ENCODE measurements around the gene WDR81.

Gene WDR81

DNA sequence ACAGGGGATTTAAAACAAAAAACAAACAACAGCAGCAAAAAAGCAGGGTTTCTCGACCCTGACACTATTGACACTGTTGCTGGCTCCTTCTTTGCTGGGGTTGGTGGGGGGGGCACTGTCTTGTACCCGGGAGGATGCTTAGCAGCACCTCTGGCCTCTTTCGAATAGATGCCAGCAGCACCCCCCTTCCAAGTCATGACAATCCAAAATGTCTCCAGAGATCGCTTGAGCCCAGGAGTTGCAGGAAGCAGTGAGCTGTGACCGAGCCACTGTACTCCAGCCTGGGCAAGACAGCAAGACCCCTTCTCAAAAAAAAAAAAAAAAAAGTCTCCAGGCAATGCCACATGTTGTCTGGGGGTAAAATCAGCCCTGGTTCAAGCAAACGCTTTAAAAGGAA lies 57.7 kb downstream of the WDR81 start:
- DNase-seq = no peak

GRCh38 chr17:1783271-1783670 lies 58.8 kb downstream of the WDR81 start:
- peak in 1 of 2 donors; percentile 46 for DNase-seq

DNA sequence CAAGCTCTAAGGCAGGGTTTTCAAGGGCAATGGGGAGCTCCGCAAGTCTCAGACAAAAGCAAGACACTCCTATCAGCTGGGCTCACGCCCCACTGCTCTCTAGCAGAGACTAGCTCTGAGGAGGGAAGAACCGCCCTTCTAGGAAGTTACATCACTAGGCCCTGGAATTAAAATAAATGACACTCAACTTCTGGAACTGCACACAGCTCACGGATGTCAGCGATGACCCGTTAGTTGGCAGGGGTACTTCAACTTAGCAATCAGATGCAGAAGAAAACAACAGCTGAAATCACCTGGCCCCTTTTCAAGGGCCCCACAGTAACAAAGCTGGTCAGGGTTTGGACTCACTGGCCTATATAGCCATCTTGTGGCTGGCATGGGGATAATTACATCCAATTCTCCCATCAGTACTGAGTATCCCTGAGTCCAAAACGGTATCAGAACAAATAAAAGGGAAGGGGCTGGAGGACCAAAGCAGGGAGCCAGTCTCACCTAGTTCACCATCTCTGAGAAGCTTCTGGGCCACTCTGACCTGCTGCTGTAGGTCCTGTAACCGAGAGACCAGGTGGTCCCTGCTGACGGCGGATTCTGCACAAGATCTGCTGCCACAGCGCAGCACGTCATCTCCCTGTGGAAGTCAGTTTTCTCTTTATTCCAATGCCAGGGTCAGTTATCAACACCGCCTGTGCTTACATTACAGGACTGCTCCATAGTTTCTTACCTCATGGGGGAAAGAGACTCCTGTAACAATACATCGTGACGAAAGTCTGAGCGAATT lies 59.5 kb downstream of the WDR81 start:
- DNase-seq = peak; percentile 82 to 84

DNA sequence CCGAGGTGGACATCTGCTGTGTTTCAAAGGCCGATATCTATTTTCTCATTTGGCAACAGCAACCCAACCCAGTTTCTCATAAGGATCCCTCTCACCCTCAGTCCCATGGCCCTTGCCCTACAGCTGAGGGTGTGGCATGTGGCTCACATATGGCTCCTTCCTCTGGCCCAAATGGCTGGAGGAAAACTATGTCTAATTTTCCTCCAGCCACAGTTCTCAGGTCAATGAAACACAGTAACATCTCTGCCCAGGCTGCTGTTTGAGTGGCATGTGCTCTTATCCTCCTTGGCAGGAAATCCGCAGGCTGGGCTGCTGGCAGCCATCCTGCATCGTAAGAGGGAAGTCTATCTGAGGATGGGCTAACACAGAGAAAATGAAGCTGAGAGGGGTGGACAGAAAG lies 61.4 kb downstream of the WDR81 start:
- peak in 1 of 2 donors; percentile 8 for DNase-seq

DNA sequence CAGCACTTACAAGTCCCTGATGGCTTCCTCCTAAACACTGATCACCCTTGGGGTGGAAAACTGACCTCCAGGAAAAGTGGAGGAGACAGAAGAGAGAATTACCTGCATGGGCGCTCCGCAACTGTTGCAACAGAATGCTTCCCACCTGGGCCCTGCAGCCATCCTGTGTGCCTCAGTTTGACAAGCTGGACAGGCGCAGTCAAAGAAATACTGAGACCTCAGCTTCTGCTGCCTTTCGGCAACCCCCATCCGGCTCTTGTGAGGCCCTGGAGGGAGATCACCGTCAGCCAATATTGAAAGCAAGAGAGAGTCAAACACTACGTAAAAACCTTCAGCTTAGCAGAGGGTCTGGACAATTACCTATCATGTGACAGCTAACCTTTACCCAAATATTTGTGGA lies 62.2 kb downstream of the WDR81 start:
- no peak for DNase-seq

- DNase-seq = no peak
Observed at GRCh38 chr17:1787301-1787902, 62.9 kb downstream of the WDR81 start.
